GM18909 (cell line): Measurements from ENCODE around the gene DNM3.
A peak's percentile ranks its signal among the peaks of the same experiment; 100 is the strongest.

ENCODE experiments used
- ATAC-seq: cut with Tn5 transposase; IDR thresholded peaks from one replicate; pipeline ENCODE4 v1.9.1; 2021; ENCODE audit warnings: mild to moderate bottlenecking; ENCODE audit not compliant: unreplicated experiment, poor library complexity

DNM3 gene

GRCh38 chr1:172083191-172083590 is 241.9 kb downstream of the DNM3 start:
- no peak for ATAC-seq

- ATAC-seq, result no peak
Observed at GRCh38 chr1:172084876-172085275, 243.6 kb downstream of the DNM3 start.

GRCh38 chr1:172085317-172085716 is 244.0 kb downstream of the DNM3 start:
- no peak for ATAC-seq

- no peak for ATAC-seq
Observed at GRCh38 chr1:172086137-172086536, 244.8 kb downstream of the DNM3 start.

- no peak for ATAC-seq
Observed at GRCh38 chr1:172088256-172088655, 247.0 kb downstream of the DNM3 start.

GRCh38 chr1:172089768-172090510 is 248.6 kb downstream of the DNM3 start:
- ATAC-seq, result peak; percentile 43

GRCh38 chr1:172090511-172090817 is 249.2 kb downstream of the DNM3 start:
- ATAC-seq, result no peak

GRCh38 chr1:172095846-172096245 is 254.5 kb downstream of the DNM3 start:
- ATAC-seq, result no peak

- no peak for ATAC-seq
Observed at GRCh38 chr1:172105230-172105629, 263.9 kb downstream of the DNM3 start.

GRCh38 chr1:172107316-172107975 is 266.1 kb downstream of the DNM3 start:
- no peak for ATAC-seq

GRCh38 chr1:172108161-172108893 is 267.0 kb downstream of the DNM3 start:
- no peak for ATAC-seq

GRCh38 chr1:172109359-172109758 is 268.1 kb downstream of the DNM3 start:
- no peak for ATAC-seq

GRCh38 chr1:172112576-172112975 is 271.3 kb downstream of the DNM3 start:
- no peak for ATAC-seq

GRCh38 chr1:172117800-172118199 is 276.5 kb downstream of the DNM3 start:
- ATAC-seq, result peak; percentile 87

- ATAC-seq, result no peak
Observed at GRCh38 chr1:172118618-172119017, 277.3 kb downstream of the DNM3 start.

GRCh38 chr1:172119184-172119583 is 277.9 kb downstream of the DNM3 start:
- ATAC-seq, result no peak

GRCh38 chr1:172120381-172120780 is 279.1 kb downstream of the DNM3 start:
- no peak for ATAC-seq

- ATAC-seq, result no peak
Observed at GRCh38 chr1:172121081-172121717, 279.9 kb downstream of the DNM3 start.

GRCh38 chr1:172122381-172122780 is 281.1 kb downstream of the DNM3 start:
- ATAC-seq, result no peak

- ATAC-seq, result no peak
Observed at GRCh38 chr1:172125250-172125649, 284.0 kb downstream of the DNM3 start.

- no peak for ATAC-seq
Observed at GRCh38 chr1:172125812-172126430, 284.6 kb downstream of the DNM3 start.
